Measurements from ENCODE around the gene CPTP.
"Not testable (repeated sequence)": the region's sequence is repeated elsewhere in the genome, so short reads cannot be mapped to it uniquely, and the experiment has no call there.

The CPTP gene

GRCh38 chr1:1359664-1360468 is 35.3 kb downstream of the CPTP start:
- Histone ChIP-seq H3K36me3 (ENCODE audit: insufficient read depth, low read length) (peaks cover 3% of the 10 kb centered on the region), H3K4me3 (ENCODE audit: low read length) (peak overlapping the region; percentile 84), H3K9ac (ENCODE audit: low read depth, low read length) (peak overlapping the region; percentile 95), H3K4me2 (ENCODE audit: low read length) (peak overlapping the region; percentile 79), H3K9me3 (replicated peaks; ENCODE audit: low read length) (no peaks in the 10 kb centered on the region), H3K4me1 (ENCODE audit: control insufficient read depth, insufficient read depth, low read length) (peaks cover 41% of the 10 kb centered on the region), H3K27me3 (ENCODE audit: control insufficient read depth, insufficient read depth, low read length) (no peaks in the 10 kb centered on the region)

- peaks cover 40% of the 10 kb centered on the region for H3K4me1 ChIP-seq (ENCODE audit: control insufficient read depth, insufficient read depth, low read length)
Observed at GRCh38 chr1:1360506-1361169, 36.0 kb downstream of the CPTP start.

GRCh38 chr1:1361233-1361981 is 36.8 kb downstream of the CPTP start:
- H3K27me3 ChIP-seq (ENCODE audit: control insufficient read depth, insufficient read depth, low read length), result no peaks in the 10 kb centered on the region
- peaks cover 3% of the 10 kb centered on the region for H3K36me3 ChIP-seq (ENCODE audit: insufficient read depth, low read length)
- H3K4me1 ChIP-seq (ENCODE audit: control insufficient read depth, insufficient read depth, low read length), result peaks cover 40% of the 10 kb centered on the region
- peak overlapping the region; percentile 86 for H3K9ac ChIP-seq (ENCODE audit: low read depth, low read length)
- peak overlapping the region; percentile 79 for H3K4me2 ChIP-seq (ENCODE audit: low read length)
- peak overlapping the region; percentile 56 for H3K4me3 ChIP-seq (ENCODE audit: low read length)
- H3K9me3 ChIP-seq (replicated peaks; ENCODE audit: low read length), result no peaks in the 10 kb centered on the region

More at GRCh38 chr1:1360506-1361169, 36.0 kb downstream of the CPTP start:
- Histone ChIP-seq H3K4me2 (ENCODE audit: low read length) (peak overlapping the region; percentile 79), H3K27me3 (ENCODE audit: control insufficient read depth, insufficient read depth, low read length) (no peaks in the 10 kb centered on the region), H3K4me3 (ENCODE audit: low read length) (peak overlapping the region; percentile 84), H3K9ac (ENCODE audit: low read depth, low read length) (peak overlapping the region; percentile 95), H3K36me3 (ENCODE audit: insufficient read depth, low read length) (peaks cover 3% of the 10 kb centered on the region), H3K9me3 (replicated peaks; ENCODE audit: low read length) (no peaks in the 10 kb centered on the region)

GRCh38 chr1:1361982-1362423 is 37.4 kb downstream of the CPTP start:
- Histone ChIP-seq H3K4me3 (ENCODE audit: low read length) (peak overlapping the region; percentile 56), H3K36me3 (ENCODE audit: insufficient read depth, low read length) (no peaks in the 10 kb centered on the region), H3K27me3 (ENCODE audit: control insufficient read depth, insufficient read depth, low read length) (no peaks in the 10 kb centered on the region), H3K4me2 (ENCODE audit: low read length) (peak overlapping the region; percentile 79), H3K9ac (ENCODE audit: low read depth, low read length) (peak overlapping the region; percentile 86), H3K9me3 (replicated peaks; ENCODE audit: low read length) (no peaks in the 10 kb centered on the region), H3K4me1 (ENCODE audit: control insufficient read depth, insufficient read depth, low read length) (peaks cover 40% of the 10 kb centered on the region)

- Histone ChIP-seq H3K4me1 (ENCODE audit: control insufficient read depth, insufficient read depth, low read length) (peaks cover 32% of the 10 kb centered on the region), H3K4me2 (ENCODE audit: low read length) (no peak overlapping the region), H3K36me3 (ENCODE audit: insufficient read depth, low read length) (no peaks in the 10 kb centered on the region), H3K27me3 (ENCODE audit: control insufficient read depth, insufficient read depth, low read length) (no peaks in the 10 kb centered on the region), H3K9ac (ENCODE audit: low read depth, low read length) (no peak overlapping the region), H3K9me3 (replicated peaks; ENCODE audit: low read length) (no peaks in the 10 kb centered on the region), H3K4me3 (ENCODE audit: low read length) (no peak overlapping the region)
Observed at GRCh38 chr1:1364266-1364665, 39.7 kb downstream of the CPTP start.

- Histone ChIP-seq H3K9me3 (replicated peaks; ENCODE audit: low read length) (no peaks in the 10 kb centered on the region), H3K36me3 (ENCODE audit: insufficient read depth, low read length) (no peaks in the 10 kb centered on the region), H3K4me2 (ENCODE audit: low read length) (no peak overlapping the region), H3K9ac (ENCODE audit: low read depth, low read length) (no peak overlapping the region), H3K27me3 (ENCODE audit: control insufficient read depth, insufficient read depth, low read length) (no peaks in the 10 kb centered on the region), H3K4me3 (ENCODE audit: low read length) (no peak overlapping the region), H3K4me1 (ENCODE audit: control insufficient read depth, insufficient read depth, low read length) (peaks cover 13% of the 10 kb centered on the region)
Observed at GRCh38 chr1:1365875-1366698, 41.5 kb downstream of the CPTP start.

GRCh38 chr1:1366699-1367066 is 42.1 kb downstream of the CPTP start:
- H3K27me3 ChIP-seq (ENCODE audit: control insufficient read depth, insufficient read depth, low read length), result no peaks in the 10 kb centered on the region
- no peak overlapping the region for H3K4me2 ChIP-seq (ENCODE audit: low read length)
- H3K9ac ChIP-seq (ENCODE audit: low read depth, low read length), result no peak overlapping the region
- H3K9me3 ChIP-seq (replicated peaks; ENCODE audit: low read length), result no peaks in the 10 kb centered on the region
- H3K4me3 ChIP-seq (ENCODE audit: low read length), result no peak overlapping the region
- peaks cover 13% of the 10 kb centered on the region for H3K4me1 ChIP-seq (ENCODE audit: control insufficient read depth, insufficient read depth, low read length)
- no peaks in the 10 kb centered on the region for H3K36me3 ChIP-seq (ENCODE audit: insufficient read depth, low read length)

- H3K27me3 ChIP-seq (ENCODE audit: control insufficient read depth, insufficient read depth, low read length), result no peaks in the 10 kb centered on the region
- no peaks in the 10 kb centered on the region for H3K9me3 ChIP-seq (replicated peaks; ENCODE audit: low read length)
- peaks cover 13% of the 10 kb centered on the region for H3K4me1 ChIP-seq (ENCODE audit: control insufficient read depth, insufficient read depth, low read length)
- H3K4me3 ChIP-seq (ENCODE audit: low read length), result no peak overlapping the region
- H3K36me3 ChIP-seq (ENCODE audit: insufficient read depth, low read length), result no peaks in the 10 kb centered on the region
- no peak overlapping the region for H3K4me2 ChIP-seq (ENCODE audit: low read length)
- H3K9ac ChIP-seq (ENCODE audit: low read depth, low read length), result no peak overlapping the region
Observed at GRCh38 chr1:1367315-1367714, 42.7 kb downstream of the CPTP start.

- not testable (repeated sequence) for H3K4me2 ChIP-seq (ENCODE audit: low read length); H3K9me3 ChIP-seq (replicated peaks; ENCODE audit: low read length); H3K9ac ChIP-seq (ENCODE audit: low read depth, low read length); H3K27me3 ChIP-seq (ENCODE audit: control insufficient read depth, insufficient read depth, low read length); H3K36me3 ChIP-seq (ENCODE audit: insufficient read depth, low read length); H3K4me3 ChIP-seq (ENCODE audit: low read length)
- H3K4me1 ChIP-seq (ENCODE audit: control insufficient read depth, insufficient read depth, low read length), result peaks cover 24% of the 10 kb centered on the region
Observed at GRCh38 chr1:1370094-1370493, 45.5 kb downstream of the CPTP start.

- H3K27me3 ChIP-seq (ENCODE audit: control insufficient read depth, insufficient read depth, low read length), result no peaks in the 10 kb centered on the region
- peaks cover 10% of the 10 kb centered on the region for H3K36me3 ChIP-seq (ENCODE audit: insufficient read depth, low read length)
- no peaks in the 10 kb centered on the region for H3K9me3 ChIP-seq (replicated peaks; ENCODE audit: low read length)
- H3K4me1 ChIP-seq (ENCODE audit: control insufficient read depth, insufficient read depth, low read length), result peaks cover 24% of the 10 kb centered on the region
- no peak overlapping the region for H3K4me3 ChIP-seq (ENCODE audit: low read length)
- no peak overlapping the region for H3K4me2 ChIP-seq (ENCODE audit: low read length)
- H3K9ac ChIP-seq (ENCODE audit: low read depth, low read length), result no peak overlapping the region
Observed at GRCh38 chr1:1370771-1371300, 46.2 kb downstream of the CPTP start.

Measured in skeletal muscle satellite cell (primary cell).